Bronchial epithelial cell (primary cell): ENCODE data around the gene PCNX2. TPM values are rescaled to one million over a fixed set of nuclear protein-coding genes. Genes with fewer than 3 reads are reported as not detected.
"Not testable (repeated sequence)": the region's sequence is repeated elsewhere in the genome, so short reads cannot be mapped to it uniquely, and the experiment has no call there.

ENCODE experiments used
- DNase-seq: peaks from one replicate; pipeline ENCODE4 v3.0.0-alpha.2; 2010; ENCODE audit warnings: low read depth
- FAIRE-seq: peaks from 2 replicates; lab custom pipeline; 2011; peaks lifted over from hg19 to GRCh38; lab: Jason Lieb, UNC
- H3K27me3 ChIP-seq: 2 replicates; pipeline ENCODE4 v1.5.1; 2011; ENCODE audit warnings: low read length; ENCODE audit not compliant: control insufficient read depth, insufficient read depth
- H3K36me3 ChIP-seq: 2 replicates; pipeline ENCODE4 v1.5.1; 2011; ENCODE audit warnings: low read length; ENCODE audit not compliant: control insufficient read depth, insufficient read depth
- H3K4me3 ChIP-seq: 2 replicates; pipeline ENCODE4 v1.5.1; 2011; ENCODE audit warnings: mild to moderate bottlenecking, low read depth, low read length, control low read depth
- total RNA-seq: library from RNA; depleted of rRNA; stranded (reverse); fragments of >200 nt; gene quantifications from 2 replicates; pipeline ENCODE4 v1.2.1, GENCODE V29; 2014
- TF ChIP-seq, protein P1 (sequence below): IDR thresholded peaks from 2 replicates; pipeline ENCODE4 v1.5.1; 2011; ENCODE audit warnings: mild to moderate bottlenecking, moderate library complexity, low read length, control low read depth, inconsistent platforms; ENCODE audit not compliant: insufficient read depth, severe bottlenecking

Gene PCNX2
- total RNA-seq, 1 donor from 2014 or later = 30.3 TPM

DNA sequence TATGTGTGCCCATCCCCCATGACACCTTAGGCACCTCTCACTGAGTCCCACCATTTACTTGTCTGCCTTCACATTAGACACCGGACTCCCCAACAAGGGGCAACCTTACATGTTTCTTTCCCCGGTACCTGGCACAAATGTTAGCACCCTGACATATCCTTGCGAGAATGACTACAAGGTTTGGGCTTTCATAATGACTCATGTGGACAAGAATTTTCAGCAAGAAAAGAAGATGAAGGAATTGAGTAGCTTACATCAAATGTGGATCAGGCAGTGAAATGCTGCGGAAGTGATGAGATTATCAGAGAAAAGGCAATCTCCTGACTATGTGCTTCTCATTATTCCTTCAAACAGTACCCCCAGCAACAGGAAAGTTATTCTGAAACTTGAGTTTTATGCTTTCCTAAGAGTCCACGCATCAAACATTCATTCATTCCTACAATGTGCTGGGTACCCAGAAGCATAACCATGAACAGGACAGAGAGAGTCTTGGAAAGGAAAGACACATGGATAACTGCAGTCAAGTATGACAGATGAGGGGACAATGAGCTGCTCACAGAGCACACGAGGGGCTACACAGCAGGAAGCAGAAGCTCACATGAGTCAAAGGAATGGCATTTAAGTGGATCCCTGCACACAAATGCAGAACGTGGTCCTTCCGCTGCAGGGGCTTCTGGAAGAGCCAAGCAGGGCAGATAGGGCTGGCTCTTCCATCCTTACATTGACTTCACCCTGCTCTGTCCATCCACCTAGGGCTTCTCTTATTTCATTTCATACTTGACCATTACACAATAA lies 112.1 kb downstream of the PCNX2 start:
- Histone ChIP-seq H3K36me3 (peaks cover 6% of the 10 kb centered on the region), H3K4me3 (no peak overlapping the region), H3K27me3 (no peaks in the 10 kb centered on the region)
- FAIRE-seq (no peak), DNase-seq (peak; percentile 22)
- TF ChIP-seq, protein P1, sequence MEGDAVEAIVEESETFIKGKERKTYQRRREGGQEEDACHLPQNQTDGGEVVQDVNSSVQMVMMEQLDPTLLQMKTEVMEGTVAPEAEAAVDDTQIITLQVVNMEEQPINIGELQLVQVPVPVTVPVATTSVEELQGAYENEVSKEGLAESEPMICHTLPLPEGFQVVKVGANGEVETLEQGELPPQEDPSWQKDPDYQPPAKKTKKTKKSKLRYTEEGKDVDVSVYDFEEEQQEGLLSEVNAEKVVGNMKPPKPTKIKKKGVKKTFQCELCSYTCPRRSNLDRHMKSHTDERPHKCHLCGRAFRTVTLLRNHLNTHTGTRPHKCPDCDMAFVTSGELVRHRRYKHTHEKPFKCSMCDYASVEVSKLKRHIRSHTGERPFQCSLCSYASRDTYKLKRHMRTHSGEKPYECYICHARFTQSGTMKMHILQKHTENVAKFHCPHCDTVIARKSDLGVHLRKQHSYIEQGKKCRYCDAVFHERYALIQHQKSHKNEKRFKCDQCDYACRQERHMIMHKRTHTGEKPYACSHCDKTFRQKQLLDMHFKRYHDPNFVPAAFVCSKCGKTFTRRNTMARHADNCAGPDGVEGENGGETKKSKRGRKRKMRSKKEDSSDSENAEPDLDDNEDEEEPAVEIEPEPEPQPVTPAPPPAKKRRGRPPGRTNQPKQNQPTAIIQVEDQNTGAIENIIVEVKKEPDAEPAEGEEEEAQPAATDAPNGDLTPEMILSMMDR = no peak

DNA sequence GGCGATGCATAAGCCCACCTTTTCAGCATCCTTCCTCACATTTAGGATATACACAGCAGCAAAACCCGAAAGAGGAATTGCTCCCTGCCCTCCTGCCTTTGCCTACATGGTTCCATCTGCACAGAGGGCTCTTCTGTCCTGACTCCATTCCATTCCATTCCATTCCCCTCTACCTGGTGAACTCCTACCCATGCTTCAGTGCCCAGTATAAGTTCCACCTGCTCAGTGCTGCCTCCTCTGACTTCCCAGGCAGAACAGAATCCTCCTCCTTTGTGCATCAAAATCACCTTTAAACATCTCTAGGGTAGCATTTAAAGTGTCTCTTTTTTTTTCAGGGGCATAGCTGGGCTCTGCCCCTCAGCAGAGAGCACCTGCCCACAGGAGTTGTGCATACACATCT lies 112.9 kb downstream of the PCNX2 start:
- H3K36me3 ChIP-seq = peaks cover 8% of the 10 kb centered on the region
- TF ChIP-seq, protein P1 = no peak
- no peaks in the 10 kb centered on the region for H3K27me3 ChIP-seq
- DNase-seq (no peak), FAIRE-seq (peak; percentile 55)
- H3K4me3 ChIP-seq = no peak overlapping the region

DNA sequence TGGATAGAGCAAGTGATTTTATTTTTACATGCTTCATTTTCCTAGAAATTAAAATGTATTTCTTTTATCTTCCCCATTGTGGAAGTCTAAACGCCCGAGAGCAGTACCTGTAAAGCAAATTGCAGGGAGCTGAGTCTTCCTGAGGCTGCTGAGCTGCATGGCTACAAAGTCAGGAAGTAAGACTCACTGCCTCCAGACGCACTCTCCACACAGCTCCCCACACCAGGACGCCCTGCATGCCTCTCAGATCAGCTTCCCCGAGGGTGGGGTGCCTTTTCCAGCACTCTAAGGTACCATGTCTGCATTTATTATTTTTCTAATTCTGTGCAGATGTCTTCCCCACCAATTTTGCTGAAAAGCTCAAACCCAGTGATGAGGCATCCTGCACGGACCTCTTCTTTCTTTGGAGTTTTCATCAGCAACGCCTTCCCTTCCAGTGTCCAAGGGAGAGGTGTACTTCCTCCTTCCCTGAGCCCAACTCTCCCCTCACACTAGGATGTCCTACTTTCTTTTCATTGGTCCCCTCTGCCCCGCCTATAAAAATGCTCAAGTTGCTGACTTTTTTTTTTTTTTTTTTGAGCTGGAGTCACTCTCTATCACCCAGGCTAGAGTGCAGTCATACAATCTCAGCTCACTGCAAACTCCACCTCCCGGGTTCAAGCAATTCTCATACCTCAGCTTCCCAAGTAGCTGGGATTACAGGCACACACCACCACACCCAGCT lies 114.7 kb downstream of the PCNX2 start:
- Histone ChIP-seq H3K27me3 (no peaks in the 10 kb centered on the region), H3K4me3 (no peak overlapping the region), H3K36me3 (peaks cover 13% of the 10 kb centered on the region)
- no peak for DNase-seq
- TF ChIP-seq, protein P1 = no peak
- FAIRE-seq = no peak

DNA sequence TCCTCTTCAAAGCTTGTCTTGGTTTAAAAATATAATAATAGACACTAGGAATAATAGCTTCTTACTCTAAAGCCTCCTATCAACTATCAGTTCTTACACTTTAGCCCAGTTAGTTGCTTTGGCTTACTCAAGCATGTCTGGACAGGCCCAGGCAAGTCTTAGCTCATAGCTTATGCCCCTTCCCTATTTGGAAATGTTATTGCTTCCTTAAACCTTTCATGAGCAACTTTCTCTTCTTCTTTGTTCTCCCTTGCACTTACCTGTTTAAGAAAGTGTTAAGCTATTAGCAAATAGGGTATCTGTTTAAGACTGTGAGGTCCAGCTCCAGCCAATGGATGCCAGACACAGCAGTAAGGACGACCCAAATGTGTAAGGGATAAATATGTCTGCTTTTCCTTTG lies 115.9 kb downstream of the PCNX2 start:
- DNase-seq = peak; percentile 76
- H3K36me3 ChIP-seq = peaks cover 16% of the 10 kb centered on the region
- not testable (repeated sequence) for FAIRE-seq, H3K27me3 ChIP-seq, H3K4me3 ChIP-seq

DNA sequence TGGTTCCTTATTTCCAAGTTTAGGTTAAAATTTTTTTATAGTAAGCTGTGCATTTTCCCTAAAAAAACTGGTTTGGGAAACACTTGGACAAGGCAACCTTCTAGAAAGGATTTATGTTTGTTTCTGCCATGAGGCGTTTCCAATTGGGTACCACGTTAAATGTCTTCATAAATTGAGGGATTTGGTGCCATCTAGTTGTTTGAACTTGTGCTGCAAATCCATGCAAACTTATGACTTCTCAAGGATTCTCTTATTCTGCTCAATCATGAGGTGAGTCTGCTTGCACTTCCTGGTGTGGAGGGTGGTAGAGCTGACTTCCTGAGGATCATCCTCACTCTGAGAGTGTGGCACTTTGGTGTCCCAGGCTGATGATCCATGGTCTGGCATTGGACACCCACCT lies 123.3 kb downstream of the PCNX2 start:
- no peaks in the 10 kb centered on the region for H3K27me3 ChIP-seq
- H3K36me3 ChIP-seq = peaks cover 8% of the 10 kb centered on the region
- TF ChIP-seq, protein P1 = no peak
- H3K4me3 ChIP-seq = no peak overlapping the region
- FAIRE-seq (no peak), DNase-seq (peak; percentile 12)

DNA sequence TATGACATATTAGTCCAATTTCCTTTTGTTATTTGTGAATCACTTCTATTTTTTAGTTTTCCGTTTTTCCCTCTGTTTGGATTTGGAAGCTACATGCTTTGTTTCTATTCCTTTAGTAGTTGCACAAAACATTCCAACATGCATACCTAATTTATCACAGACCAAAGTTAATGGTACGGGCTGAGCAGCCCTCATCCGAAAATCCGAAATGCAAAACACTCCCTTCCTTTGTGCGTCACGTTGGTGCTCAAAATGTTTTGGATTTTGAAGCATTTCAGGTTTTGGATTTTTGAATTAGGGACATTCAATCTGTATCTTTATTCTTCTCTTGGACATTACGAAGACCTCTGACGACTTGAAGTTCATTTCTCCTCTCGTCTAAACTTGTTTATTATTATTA lies 124.8 kb downstream of the PCNX2 start:
- DNase-seq = no peak
- Histone ChIP-seq H3K27me3 (no peaks in the 10 kb centered on the region), H3K36me3 (peaks cover 5% of the 10 kb centered on the region), H3K4me3 (no peak overlapping the region)
- TF ChIP-seq, protein P1 = no peak
- FAIRE-seq = no peak
